Stimulated activated CD4-positive, alpha-beta T cell treated with anti-CD3 and anti-CD28 coated beads, Interleukin-12 subunit alpha, Interleukin-12 subunit beta, amount 100 ng/mL, for 48 hours (primary cell): Measurements from ENCODE around the gene DDX54.
"Not testable (repeated sequence)": the region's sequence is repeated elsewhere in the genome, so short reads cannot be mapped to it uniquely, and the experiment has no call there.

ENCODE experiments used
- DNase-seq, 3 donors: peaks; one replicate each; pipeline ENCODE4 v3.0.0-alpha.2; 2020; ENCODE audit warnings: low read depth in 2 of 3, low spot score in 1 of 3

Gene DDX54

DNA sequence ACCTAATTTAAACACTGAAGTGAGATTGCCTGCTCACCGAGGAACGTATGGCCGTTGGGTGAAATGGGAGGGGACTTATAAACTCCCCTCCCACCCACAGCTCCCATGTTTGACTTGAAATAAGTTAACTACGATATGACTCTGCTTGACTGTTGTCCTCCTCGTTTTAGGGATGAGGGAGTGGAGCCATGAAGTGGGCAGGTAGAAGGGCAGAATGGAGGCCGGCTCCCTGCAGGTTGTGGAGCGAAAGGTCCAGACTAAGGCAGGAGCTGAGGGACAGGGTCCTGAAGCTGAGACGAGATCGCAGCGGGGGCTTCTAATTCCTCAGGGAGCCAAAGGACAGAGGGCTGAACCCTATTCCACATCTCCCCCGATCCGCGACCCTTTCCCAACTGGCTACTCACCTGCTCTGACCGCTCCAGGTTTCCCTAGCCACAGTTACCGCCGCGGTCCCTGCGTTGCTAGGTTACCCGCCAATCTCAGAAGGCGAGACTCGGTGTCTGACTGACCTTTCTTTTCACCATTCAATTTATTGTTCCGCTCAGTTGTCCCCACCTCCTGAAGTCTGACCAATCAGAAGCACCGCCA lies 35.4 kb upstream of the DDX54 start:
- no peak for DNase-seq

DNA sequence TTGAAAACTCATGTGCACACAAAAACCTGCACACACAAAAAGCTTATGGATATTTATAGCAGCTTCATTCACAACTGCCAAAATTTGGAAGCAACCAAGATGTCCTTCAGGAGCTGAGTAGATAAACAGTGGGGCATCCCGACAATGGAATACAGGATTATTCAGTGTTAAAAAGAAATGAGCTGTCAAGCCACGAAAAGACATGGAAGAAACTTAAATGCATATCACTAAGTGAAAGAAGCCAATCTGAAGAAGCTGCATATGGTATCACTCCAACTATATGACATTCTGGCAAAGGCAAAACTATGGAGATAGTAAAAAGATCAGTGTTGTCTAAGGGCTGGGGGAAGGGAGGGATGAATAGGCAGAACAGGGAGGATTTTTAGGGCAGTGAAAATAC lies 30.7 kb upstream of the DDX54 start:
- DNase-seq: no peak

DNA sequence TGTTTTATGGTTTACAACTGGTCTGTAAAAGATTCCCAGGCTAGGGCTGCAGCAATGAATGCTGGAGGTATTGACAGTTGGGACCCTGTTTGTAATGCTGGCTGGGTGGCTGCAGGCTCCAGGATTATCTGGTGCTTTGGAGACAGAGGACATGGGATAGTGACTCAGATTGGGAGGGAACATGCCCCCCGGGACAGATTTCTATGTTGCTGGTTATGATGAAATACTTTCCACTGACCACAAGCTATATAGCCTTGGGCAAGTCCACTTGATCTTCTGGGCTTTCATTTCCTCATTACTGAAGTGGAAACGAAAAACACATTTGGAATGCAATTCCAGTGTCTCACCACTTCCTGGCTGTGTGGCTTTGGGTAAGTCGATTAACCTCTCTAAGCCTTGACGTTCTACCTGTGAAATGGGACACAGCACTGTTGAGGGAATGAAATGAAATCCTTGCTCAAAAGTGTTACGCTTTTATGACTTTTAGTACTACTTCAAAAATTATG lies 29.7 kb upstream of the DDX54 start:
- no peak for DNase-seq

DNA sequence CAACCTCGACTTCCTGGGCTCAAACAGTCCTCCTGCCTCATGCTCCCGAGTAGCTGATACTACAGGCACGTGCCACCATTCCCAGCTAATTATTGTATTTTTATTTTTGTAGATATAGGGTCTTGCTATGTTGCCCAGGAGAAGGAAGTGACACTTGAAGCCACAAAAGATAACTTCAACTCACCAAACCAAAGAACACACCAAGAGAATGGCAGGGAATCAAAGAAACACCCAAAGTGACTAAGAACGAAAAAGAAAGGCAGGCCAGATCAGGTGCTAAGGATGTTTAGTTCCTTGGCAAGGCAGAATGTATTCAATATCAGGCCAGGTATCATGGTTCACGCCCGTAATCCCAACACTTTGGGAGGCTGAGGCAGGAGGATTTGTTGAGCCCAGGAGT lies 25.9 kb upstream of the DDX54 start:
- DNase-seq: no peak

DNA sequence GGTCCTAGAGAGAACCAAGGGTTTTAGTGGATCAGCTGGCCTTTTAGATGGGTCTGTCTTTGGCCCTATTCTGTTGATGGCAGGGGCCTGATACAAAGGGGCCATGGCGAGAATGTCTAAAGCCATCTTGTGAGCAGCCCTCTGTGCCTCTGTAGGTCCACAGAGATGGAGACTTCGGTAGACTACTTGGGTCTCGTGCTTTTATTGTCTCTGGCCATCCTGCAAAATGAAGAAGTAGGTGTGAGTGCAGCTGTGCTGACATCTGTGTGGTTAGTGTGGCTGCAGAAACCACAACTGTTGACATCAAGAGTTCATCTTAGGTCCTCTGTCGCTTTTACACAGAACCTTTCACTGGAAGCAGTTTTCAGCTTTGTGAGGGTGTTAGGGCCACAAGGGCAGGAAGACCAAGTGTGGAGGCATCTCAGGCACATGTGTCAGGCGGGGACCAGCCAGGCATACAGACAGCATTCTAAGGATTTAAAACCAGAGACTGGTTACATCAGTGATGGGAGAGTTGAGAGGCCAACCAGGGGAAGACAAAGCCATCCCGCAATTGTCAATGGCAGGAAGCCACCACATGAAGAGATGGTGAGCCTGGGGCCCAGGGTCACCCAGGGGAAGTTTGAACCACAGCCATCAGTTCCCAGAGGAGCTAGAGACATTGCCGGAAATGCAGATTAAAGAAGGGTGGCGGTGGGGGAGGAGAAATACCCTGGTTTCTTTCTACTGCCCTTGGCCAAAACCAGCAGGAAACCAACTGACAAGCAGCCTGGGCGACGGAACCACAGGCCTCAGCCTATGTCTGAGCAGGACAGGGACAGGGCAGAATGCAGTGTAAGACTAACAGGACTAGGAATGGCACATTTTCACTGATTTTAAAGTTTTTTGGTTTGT lies 23.0 kb upstream of the DDX54 start:
- DNase-seq: peak in 2 of 3 donors; percentile 42 to 65

DNA sequence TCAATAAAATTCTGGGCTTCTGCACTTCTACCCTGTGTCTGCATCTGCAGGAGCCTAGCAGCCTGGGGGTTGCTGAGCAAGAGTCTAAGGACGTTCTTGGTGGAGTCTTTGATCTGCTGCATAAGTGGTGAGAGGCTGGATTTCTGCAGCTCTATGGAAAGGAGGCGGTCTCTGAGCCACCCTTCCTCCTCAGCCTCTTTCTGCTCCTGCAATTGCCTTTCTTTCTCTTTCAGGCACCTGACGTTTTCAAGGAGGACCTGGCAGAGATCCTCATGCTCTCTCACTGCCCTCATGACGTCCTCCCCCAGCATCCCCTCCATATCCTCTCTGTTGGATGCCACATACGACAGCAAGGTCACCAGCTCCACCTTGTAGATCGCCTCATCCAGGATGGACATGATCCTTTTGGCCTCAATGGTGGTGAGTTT lies 22.3 kb upstream of the DDX54 start:
- no peak for DNase-seq

DNA sequence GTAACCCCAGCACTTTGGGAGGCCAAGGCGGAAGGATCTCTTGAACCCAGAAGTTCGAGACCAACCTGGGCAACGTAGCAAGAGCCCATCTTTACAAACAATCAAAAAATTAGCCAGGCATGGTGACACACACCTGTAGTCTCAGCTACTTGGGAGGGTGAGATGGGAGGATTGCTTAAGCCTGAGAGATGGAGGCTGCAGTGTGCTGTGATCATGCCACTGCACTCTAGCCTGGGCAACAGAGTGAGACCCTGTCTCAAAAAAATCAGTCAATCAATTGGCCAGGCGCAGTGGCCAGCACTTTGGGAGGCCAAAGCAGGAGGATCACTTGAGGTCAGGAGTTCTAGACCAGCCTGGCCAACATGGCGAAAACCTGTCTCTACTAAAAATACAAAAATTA lies 21.5 kb upstream of the DDX54 start:
- not testable (repeated sequence) for DNase-seq

DNA sequence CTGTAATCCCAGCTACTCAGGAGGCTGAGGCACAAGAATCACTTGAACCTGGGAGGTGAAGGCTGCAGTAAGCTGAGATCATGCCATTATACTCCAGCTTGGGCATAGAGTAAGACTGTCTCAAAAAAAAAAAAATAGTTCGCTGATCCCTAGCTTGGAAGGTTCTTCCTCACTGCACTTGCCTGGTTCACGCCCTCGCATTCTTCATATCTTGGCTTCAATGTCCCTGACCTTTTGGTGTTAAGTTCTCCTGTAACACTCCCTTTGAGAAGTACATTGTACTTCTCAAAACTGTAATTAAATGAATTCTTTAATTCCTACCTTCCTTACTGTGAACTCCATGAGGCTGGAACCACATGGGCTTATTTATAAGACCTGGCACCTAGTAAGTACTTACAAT lies 19.5 kb upstream of the DDX54 start:
- DNase-seq: no peak

DNA sequence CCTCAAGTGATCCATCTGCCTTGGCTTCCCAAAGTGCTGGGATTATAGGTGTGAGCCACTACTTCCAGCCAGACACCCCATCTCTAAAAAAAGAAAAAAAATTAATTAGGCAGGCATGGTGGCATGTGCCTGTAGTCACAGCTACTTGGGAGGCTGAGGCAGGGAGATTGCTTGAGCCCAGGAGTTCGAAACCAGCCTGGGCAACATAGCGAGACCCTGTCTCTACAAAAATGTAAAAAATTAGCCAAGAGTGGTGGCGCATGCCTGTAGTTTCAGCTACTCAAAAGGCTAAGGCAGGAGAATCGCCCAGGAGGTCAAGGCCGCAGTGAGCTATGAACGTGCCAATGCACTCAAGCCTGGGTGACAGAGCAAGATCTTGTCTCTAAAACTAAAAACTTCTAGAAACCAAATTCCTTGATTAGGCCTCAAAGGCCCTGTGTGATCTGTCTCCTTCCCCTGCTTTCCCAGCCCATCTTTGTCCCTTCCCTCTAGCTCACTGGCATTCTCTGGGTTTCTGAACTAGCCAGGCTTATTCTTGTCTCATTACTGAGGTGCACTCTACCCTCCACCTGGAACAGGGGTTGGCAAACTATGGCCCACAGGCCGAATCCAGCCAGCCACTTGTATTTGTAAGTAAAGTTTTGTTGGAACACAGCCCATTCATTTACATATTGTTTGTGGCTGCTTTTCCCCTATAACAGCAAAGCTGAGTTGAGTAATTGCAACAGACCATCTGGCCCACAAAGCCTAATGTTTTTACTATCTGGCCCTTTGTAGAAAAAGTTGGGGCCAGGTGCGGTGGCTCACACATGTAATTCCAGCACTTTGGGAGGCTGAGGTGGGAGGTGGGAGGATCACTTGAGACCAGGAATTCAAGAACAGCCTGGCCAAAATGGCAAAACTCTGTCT lies 18.8 kb upstream of the DDX54 start:
- no peak for DNase-seq

DNA sequence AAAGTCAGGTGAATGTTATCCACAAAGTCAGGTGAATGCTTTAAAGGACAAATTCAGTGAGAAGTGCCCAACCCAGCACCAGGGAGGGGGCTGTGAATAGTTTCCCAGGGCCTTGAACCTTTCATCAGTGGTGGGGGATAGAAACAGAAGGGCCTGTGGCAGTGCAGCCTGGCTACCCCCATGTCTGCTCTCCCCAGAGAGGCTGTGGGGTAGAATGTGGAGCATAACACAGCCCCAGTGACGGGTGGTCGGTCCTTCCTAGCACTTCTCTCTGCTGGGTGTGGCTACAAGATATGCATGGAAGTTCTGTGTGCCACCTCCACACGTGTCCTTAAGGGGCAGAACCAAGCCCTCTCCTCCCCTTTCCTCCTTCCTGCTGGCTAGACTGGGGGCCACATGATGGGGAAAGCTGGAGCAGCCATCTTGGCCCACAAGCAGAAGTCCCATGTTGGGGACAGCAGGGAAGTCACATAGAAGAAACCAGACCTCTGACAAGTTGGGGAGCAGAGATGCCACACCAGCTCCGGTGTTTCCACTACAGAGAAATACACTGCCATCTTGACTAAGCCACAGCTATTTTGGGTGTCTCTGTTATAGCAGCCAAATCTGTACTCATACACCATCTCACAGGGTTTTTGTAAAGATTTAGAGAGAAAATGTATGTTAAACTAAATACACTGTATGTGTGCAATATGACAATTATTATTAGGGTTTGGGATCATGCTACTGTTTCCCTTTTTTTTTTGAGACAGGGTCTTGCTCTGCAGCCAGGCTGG lies 17.2 kb upstream of the DDX54 start:
- no peak for DNase-seq

DNA sequence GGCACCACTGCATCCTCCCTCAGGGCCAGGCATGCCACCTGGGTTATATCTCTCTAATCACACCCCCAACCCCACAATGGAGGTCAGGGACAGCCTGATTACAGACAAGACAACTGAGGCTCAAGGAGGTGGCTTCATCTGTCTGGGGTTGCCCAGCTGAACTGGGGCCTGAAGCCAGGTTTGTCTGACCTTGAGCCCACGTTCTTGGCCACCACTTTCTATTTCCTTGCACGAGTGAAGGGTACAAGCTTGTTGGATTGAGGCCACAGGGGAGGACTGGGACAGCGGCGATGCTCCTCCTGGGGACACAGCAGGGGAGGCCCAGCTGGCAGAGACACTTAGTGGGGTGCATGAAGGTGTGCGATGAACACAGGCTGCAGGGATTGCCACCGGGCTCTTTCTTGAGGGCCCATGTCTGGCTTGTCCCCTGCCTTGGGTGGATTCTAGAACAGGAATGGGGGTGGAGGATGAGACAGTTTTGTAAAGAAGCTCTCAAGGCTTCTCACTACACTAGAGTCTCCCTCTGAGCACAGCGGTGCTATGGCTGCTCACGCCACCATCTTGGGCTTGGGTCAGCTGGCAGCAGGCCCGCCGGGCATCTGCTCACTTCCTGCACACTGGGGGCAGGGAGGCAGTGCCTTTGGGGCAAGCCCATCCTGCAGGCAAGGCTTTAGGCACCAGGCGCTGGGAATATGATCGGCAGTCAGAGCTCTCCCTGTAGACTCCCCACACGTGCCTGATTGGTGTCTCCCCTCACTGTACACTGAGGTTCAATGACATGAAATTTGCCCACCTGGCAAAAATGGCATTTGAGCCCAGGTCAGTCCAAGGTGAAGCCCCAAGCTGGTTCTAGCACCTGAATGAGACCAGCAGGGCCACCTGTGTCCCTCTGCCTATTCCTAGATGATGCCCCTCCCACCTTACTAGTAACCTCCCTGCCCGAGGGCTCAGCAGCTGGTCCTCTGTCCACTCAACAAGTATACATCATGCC lies 16.2 kb upstream of the DDX54 start:
- no peak for DNase-seq

DNA sequence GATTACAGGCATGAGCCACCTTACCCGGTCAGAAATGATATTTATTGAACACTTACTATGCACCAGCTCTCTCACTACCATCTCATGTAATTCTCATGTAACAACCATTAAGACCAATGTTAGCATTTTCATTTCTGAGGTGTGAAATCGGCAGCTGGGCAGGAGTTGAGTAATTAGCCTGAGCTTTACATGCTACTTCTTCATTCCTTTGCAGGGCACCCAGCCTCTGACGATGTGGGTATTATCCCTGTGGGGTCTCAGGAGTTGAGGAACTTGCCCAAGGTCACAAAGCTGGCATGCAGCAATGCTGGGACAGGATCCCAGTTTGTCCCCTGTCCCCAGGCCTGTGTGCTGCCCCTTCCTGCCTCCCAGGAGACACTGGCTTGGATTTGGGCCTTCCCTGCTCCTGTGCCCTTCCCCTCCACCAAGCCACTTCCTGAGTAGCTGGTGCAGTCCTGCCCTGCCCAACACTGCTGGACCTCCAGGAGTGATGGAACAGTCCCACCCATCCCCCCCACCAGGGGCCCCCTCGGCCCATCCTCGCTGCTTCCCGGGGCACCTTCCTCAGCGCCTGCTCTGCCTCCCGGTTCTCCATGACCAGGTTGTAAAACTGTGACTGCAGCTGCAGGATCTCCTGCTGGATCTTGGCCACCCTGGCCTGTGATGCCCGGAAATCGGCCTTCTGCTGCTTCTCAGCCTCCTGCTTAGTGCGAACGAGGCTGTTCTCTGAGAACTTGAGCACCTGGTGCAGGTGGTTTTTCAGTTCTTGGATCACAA lies 14.9 kb upstream of the DDX54 start:
- DNase-seq: no peak

DNA sequence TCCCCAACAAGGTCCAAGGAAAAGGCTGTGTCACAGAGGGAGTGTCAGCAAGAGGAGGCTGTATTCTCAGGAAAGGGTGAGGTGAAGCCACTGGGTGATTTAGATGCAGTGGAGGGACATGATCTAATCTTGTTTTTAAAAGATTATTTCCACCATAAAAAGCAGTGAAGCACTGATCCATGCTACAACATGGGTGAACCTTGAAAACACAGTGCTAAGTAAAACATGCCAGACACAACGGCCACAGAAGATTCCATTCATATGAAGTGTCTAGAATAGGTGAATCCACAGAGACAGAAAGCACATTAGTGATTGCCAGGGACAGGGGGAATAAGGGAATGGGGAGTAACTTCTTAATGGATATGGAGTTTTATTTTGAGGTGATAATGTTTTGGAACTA lies 13.0 kb upstream of the DDX54 start:
- no peak for DNase-seq

DNA sequence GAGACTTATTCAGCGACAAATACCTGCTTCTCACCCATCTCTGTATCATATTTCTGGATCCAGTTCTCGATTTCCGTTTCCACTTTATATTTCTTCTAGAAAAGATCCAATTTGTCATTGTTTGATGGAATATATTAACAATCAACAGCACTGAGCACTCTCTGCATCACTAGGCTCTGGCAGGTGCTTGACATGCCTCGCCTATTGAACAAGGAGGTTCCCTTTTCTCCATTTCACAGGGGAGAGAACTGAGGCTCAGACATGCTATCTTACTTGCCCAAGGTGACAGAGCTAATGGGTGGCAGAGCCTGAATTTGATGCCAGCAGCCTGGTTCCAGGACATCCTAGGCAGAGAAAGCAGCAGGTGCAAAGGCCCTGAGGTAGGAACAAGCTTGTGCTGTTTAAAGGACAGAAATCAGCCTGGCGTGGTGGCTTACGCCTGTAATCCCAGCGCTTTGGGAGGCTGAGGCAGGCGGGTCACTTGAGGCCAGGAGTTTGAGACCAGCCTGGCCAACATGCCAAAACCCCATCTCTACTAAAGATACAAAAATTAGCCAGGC lies 12.3 kb upstream of the DDX54 start:
- DNase-seq: no peak

DNA sequence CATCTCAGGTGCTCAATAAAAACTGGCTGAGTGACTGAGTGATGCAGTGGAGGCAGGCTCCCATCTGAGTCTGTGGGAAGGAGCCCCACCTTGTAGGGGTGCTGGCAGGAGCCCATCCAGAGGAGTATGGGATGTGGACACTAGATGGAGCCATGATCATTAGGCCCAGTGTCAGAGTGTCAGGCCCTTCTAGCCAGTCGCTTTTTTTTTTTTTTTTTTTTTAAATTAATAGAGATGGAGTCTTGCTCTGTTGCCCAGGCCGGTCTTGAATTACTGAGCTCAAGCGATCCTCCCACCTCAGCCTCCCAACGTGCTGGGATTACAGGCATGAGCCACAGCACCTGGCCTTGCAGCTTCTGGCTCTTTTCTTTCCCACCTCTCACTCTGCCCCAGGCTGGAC lies 11.7 kb upstream of the DDX54 start:
- peak in 2 of 3 donors; percentile 42 to 55 for DNase-seq

DNA sequence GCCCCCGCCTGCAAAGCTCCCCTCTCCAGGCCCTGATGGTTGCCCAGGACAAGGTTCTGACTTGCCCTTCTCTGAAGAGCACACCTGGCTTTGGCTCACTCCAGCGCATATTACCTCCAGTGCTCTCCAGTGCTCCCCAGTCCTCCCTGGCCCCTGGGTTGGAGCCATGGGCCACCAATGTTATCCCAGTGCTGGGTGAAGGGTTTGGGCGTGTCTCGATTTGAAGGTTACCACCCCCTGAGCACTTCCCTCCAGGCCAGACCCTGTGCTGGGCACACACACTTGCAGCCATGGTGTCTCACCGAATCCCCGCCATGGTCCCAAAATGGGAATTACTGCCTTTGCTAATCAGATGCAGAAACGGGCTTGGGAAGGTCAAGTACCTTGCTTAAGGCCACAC lies 11.3 kb upstream of the DDX54 start:
- DNase-seq: no peak

DNA sequence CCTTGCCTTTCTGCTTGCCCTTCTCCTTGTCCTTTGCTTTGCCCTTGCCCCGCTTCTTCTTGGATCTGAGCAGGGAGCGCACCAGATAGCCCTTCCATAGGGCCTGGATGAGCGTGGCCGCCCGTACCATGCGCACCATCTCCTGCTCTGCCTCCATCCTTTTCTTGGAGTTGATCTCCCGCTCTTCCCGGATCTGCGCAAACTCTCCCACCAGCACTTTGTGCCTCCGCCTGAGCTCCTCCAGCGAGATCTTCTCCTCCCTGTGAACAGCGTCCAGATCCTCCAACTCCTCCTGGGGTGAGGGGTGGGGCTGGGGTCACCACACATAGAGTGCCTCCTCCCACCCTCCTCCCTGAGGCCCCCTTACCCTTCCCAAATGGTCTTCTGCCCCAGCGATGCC lies 10.3 kb upstream of the DDX54 start:
- DNase-seq: no peak

DNA sequence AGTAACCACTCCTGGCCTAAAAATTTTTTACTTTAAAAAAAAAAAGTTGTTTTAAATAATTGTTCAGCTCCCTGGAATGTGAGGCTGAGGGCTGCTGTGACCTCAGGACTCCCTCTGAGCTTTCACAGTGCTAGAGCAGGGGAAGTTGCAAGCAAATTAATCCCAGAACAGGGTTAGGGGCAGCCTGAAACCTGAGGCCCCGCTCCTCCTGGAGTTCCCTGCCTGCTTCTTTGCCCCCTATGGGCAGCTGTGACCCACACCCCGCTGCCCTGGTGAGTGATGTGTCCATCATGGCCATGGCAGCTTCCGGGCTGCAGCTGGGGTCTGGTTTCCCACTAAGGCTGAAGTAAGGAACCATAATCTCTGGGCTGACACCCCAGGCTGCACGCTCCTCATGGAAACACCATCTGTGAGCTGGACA lies 9.7 kb upstream of the DDX54 start:
- no peak for DNase-seq
